Measurements from ENCODE around the gene APBB2. TPM values are rescaled to one million over a fixed set of nuclear protein-coding genes. Genes with fewer than 3 reads are reported as not detected.

The APBB2 gene
- total and polyA plus RNA-seq, 2 of the 8 experiments (the other 6 are each of a cell fraction or from before 2014, with no cell fraction given) = 58.7 to 59.4 TPM

- no peak overlapping the region for H4K5ac ChIP-seq (ENCODE audit: insufficient read length, low read depth, low read length)
- DNase-seq (ENCODE audit: low read depth in 1 of 2, low spot score in 2 of 2) (no peak), FAIRE-seq (peak; percentile 52)
- peaks cover 5% of the 10 kb centered on the region for H3K79me1 ChIP-seq (ENCODE audit: low read depth, low read length)
- no peak overlapping the region for H3K18ac ChIP-seq (ENCODE audit: extremely low read depth, low read length)
- peaks cover 10% of the 10 kb centered on the region for H3K23me2 ChIP-seq (ENCODE audit: low read depth, low read length)
- H3K4me1 ChIP-seq (replicated peaks in 1 of 4; ENCODE audit: control insufficient read depth in 3 of 4, insufficient read depth in 4 of 4, low read length in 3 of 4) = peaks cover 3 to 12% (median 6%) of the 10 kb centered on the region in 4 experiments; a peak in 6 of 7 replicates
- no peak overlapping the region for H3K56ac ChIP-seq (replicated peaks; ENCODE audit: insufficient read length, low read depth, low read length)
- 49% methylated on average over 12 of the region's 12 CpGs; no CpG with 5 or more reads in 1 of the 2 experiments for WGBS, 2 experiments (ENCODE audit: extremely low coverage in 1 of 2, insufficient coverage in 1 of 2, insufficient read length in 1 of 2, insufficient replicate concordance in 2 of 2, low coverage in 1 of 2, low lambda C conversion rate in 2 of 2, missing lambda C conversion rate in 1 of 2)
- H2BK12ac ChIP-seq (ENCODE audit: low read depth, low read length) = no peak overlapping the region
- POLR2A ChIA-PET (ENCODE audit: partially characterized antibody) = interaction anchor here (0.5 to 5.6 kb wide), 8 partner anchors 8 to 615 kb away, joined by 3 to 86 read pairs (median 6); partner anchors contain the start of gene UCHL1
- H2AK5ac ChIP-seq (ENCODE audit: low read depth, low read length) = no peak overlapping the region
- H4K91ac ChIP-seq (replicated peaks; ENCODE audit: insufficient read length, low read length) = no peak overlapping the region
- no peaks in the 10 kb centered on the region for H3K36me3 ChIP-seq (ENCODE audit: control insufficient read depth in 2 of 4, insufficient read depth in 4 of 4, low read length in 3 of 4)
- H3K4me3 ChIP-seq (ENCODE audit: extremely low read depth in 1 of 4, insufficient read depth in 2 of 4, low read depth in 3 of 4, low read length in 4 of 4) = peak overlapping the region; percentile 55 to 88 (median 85); a peak in 7 of 8 replicates
- H3K9ac ChIP-seq (replicated peaks in 1 of 4; ENCODE audit: extremely low read depth in 1 of 4, low read depth in 3 of 4, low read length in 3 of 4) = no peak overlapping the region
- H3K14ac ChIP-seq (ENCODE audit: insufficient read length) = no peak overlapping the region
- H3K27me3 ChIP-seq (replicated peaks in 1 of 4; ENCODE audit: control insufficient read depth in 3 of 4, extremely low read depth in 1 of 4, insufficient read depth in 3 of 4, low read length in 3 of 4) = no peaks in the 10 kb centered on the region; a peak in 1 of 7 replicates
- H3K9me3 ChIP-seq (ENCODE audit: insufficient read depth in 2 of 2, low read depth in 1 of 2, low read length in 1 of 2) = no peaks in the 10 kb centered on the region
- no peak overlapping the region for H2BK20ac ChIP-seq (ENCODE audit: low read length)
- peak; percentile 83 to 85 for TF ChIP-seq RAD21 (IDR thresholded peaks at IDR 0.05 in 1 of 2, conservative IDR thresholded peaks at IDR 0.05 in 1 of 2; ENCODE audit: low read depth in 2 of 2, low read length in 2 of 2)
- TF ChIP-seq CTCF (IDR thresholded peaks at IDR 0.05; ENCODE audit: control extremely low read depth in 1 of 3, insufficient read depth in 1 of 3, low read depth in 1 of 3, low read length in 3 of 3) = peak; percentile 71 to 77 (median 73)
- TF ChIP-seq ASH2L (IDR thresholded peaks at IDR 0.05; ENCODE audit: low read length) = no peak
- no peak for TF ChIP-seq EGR1 (IDR thresholded peaks at IDR 0.05; ENCODE audit: borderline replicate concordance, low read depth, low read length)
- no peak for TF ChIP-seq SP1 (IDR thresholded peaks at IDR 0.05; ENCODE audit: low read depth, low read length)
- H3K4ac ChIP-seq (replicated peaks; ENCODE audit: insufficient read length, low read depth, low read length) = no peak overlapping the region
- H3K27ac ChIP-seq (ENCODE audit: low read depth, low read length) = no peak overlapping the region
- no peak overlapping the region for H4K8ac ChIP-seq (ENCODE audit: extremely low read depth, insufficient read depth, low read length)
- H3K79me2 ChIP-seq (ENCODE audit: control insufficient read depth in 1 of 2, insufficient read depth in 2 of 2, low read length in 2 of 2) = peaks cover 0 to 55% of the 10 kb centered on the region in 2 experiments; a peak in 3 of 4 replicates
- no peak overlapping the region for H2AFZ ChIP-seq (ENCODE audit: low read length)
- no peak overlapping the region for H3K23ac ChIP-seq (ENCODE audit: insufficient read length)
- peaks cover 0 to 2% of the 10 kb centered on the region in 2 experiments for H4K20me1 ChIP-seq (replicated peaks in 1 of 2; ENCODE audit: control insufficient read depth in 1 of 2, insufficient read depth in 2 of 2, low read length in 2 of 2)
- no peak overlapping the region for H2BK120ac ChIP-seq (replicated peaks; ENCODE audit: low read depth, low read length)
- no peak overlapping the region for H2BK5ac ChIP-seq (ENCODE audit: low read depth, low read length)
- CTCF ChIA-PET (ENCODE audit: partially characterized antibody) = interaction anchor here (0.7 to 11.0 kb wide), 29 partner anchors 8 to 304 kb away, joined by 3 to 167 read pairs (median 5); no protein-coding TSS in a partner anchor
- no peak overlapping the region for H2BK15ac ChIP-seq (ENCODE audit: low read length)
- H3K4me2 ChIP-seq (ENCODE audit: insufficient read depth in 1 of 2, low read depth in 2 of 2, low read length in 2 of 2) = peak overlapping the region; percentile 92
Observed at GRCh38 chr4:41212616-41213203, 1.6 kb downstream of the APBB2 start.

Data from H1 (cell line).